Measurements from ENCODE around the gene DHX35.

DHX35 gene

GRCh38 chr20:39070484-39071231, 108.5 kb downstream of the DHX35 start:
- Histone ChIP-seq H3K27me3 (ENCODE audit: insufficient read depth, insufficient read length) (no peaks in the 10 kb centered on the region), H3K4me1 (ENCODE audit: insufficient read depth, insufficient read length) (no peaks in the 10 kb centered on the region), H3K9me3 (ENCODE audit: insufficient read depth, low read length) (peaks cover 9% of the 10 kb centered on the region; the same call in 1 of the 2 replicates), H3K9ac (ENCODE audit: insufficient read length, low read depth) (no peak overlapping the region), H3K4me3 (ENCODE audit: insufficient read length, low read depth) (no peak overlapping the region), H3K36me3 (ENCODE audit: insufficient read depth, insufficient read length, low read length) (no peaks in the 10 kb centered on the region)
- TF ChIP-seq SUZ12 (IDR thresholded peaks at IDR 0.05; ENCODE audit: extremely low read depth, insufficient read depth, insufficient read length), result no peak
- no peak for TF ChIP-seq ZNF274 (IDR thresholded peaks at IDR 0.05; ENCODE audit: low read depth, low read length)
- no peak for TF ChIP-seq YY1 (IDR thresholded peaks at IDR 0.05; ENCODE audit: insufficient read depth, insufficient read length)
- no peak for DNase-seq (ENCODE audit: low read depth, low spot score)

GRCh38 chr20:39072132-39072531, 110.0 kb downstream of the DHX35 start:
- TF ChIP-seq YY1 (IDR thresholded peaks at IDR 0.05; ENCODE audit: insufficient read depth, insufficient read length), result no peak
- TF ChIP-seq SUZ12 (IDR thresholded peaks at IDR 0.05; ENCODE audit: extremely low read depth, insufficient read depth, insufficient read length), result no peak
- no peak for TF ChIP-seq ZNF274 (IDR thresholded peaks at IDR 0.05; ENCODE audit: low read depth, low read length)
- no peak for DNase-seq (ENCODE audit: low read depth, low spot score)
- H3K27me3 ChIP-seq (ENCODE audit: insufficient read depth, insufficient read length), result no peaks in the 10 kb centered on the region

GRCh38 chr20:39072653-39073052, 110.5 kb downstream of the DHX35 start:
- Histone ChIP-seq H3K4me1 (ENCODE audit: insufficient read depth, insufficient read length) (no peaks in the 10 kb centered on the region), H3K9me3 (ENCODE audit: insufficient read depth, low read length) (peaks cover 9% of the 10 kb centered on the region; the same call in 1 of the 2 replicates), H3K9ac (ENCODE audit: insufficient read length, low read depth) (no peak overlapping the region), H3K36me3 (ENCODE audit: insufficient read depth, insufficient read length, low read length) (no peaks in the 10 kb centered on the region), H3K27me3 (ENCODE audit: insufficient read depth, insufficient read length) (no peaks in the 10 kb centered on the region), H3K4me3 (ENCODE audit: insufficient read length, low read depth) (no peak overlapping the region)
- no peak for TF ChIP-seq YY1 (IDR thresholded peaks at IDR 0.05; ENCODE audit: insufficient read depth, insufficient read length)
- no peak for TF ChIP-seq ZNF274 (IDR thresholded peaks at IDR 0.05; ENCODE audit: low read depth, low read length)
- TF ChIP-seq SUZ12 (IDR thresholded peaks at IDR 0.05; ENCODE audit: extremely low read depth, insufficient read depth, insufficient read length), result no peak
- DNase-seq (ENCODE audit: low read depth, low spot score), result no peak

More at GRCh38 chr20:39072132-39072531, 110.0 kb downstream of the DHX35 start:
- no peak overlapping the region for H3K9ac ChIP-seq (ENCODE audit: insufficient read length, low read depth)
- H3K9me3 ChIP-seq (ENCODE audit: insufficient read depth, low read length), result peaks cover 9% of the 10 kb centered on the region; the same call in 1 of the 2 replicates
- no peak overlapping the region for H3K4me3 ChIP-seq (ENCODE audit: insufficient read length, low read depth)
- no peaks in the 10 kb centered on the region for H3K4me1 ChIP-seq (ENCODE audit: insufficient read depth, insufficient read length)
- H3K36me3 ChIP-seq (ENCODE audit: insufficient read depth, insufficient read length, low read length), result no peaks in the 10 kb centered on the region

- no peak for DNase-seq (ENCODE audit: low read depth, low spot score)
- Histone ChIP-seq H3K4me3 (ENCODE audit: insufficient read length, low read depth) (no peak overlapping the region), H3K27me3 (ENCODE audit: insufficient read depth, insufficient read length) (no peaks in the 10 kb centered on the region), H3K9ac (ENCODE audit: insufficient read length, low read depth) (no peak overlapping the region), H3K9me3 (ENCODE audit: insufficient read depth, low read length) (no peaks in the 10 kb centered on the region), H3K36me3 (ENCODE audit: insufficient read depth, insufficient read length, low read length) (no peaks in the 10 kb centered on the region), H3K4me1 (ENCODE audit: insufficient read depth, insufficient read length) (no peaks in the 10 kb centered on the region)
- TF ChIP-seq YY1 (IDR thresholded peaks at IDR 0.05; ENCODE audit: insufficient read depth, insufficient read length), result no peak
- TF ChIP-seq ZNF274 (IDR thresholded peaks at IDR 0.05; ENCODE audit: low read depth, low read length), result no peak
- no peak for TF ChIP-seq SUZ12 (IDR thresholded peaks at IDR 0.05; ENCODE audit: extremely low read depth, insufficient read depth, insufficient read length)
Measured at GRCh38 chr20:39075731-39076130, 113.6 kb downstream of the DHX35 start.

- Histone ChIP-seq H3K36me3 (ENCODE audit: insufficient read depth, insufficient read length, low read length) (no peaks in the 10 kb centered on the region), H3K27me3 (ENCODE audit: insufficient read depth, insufficient read length) (no peaks in the 10 kb centered on the region), H3K4me3 (ENCODE audit: insufficient read length, low read depth) (no peak overlapping the region), H3K9ac (ENCODE audit: insufficient read length, low read depth) (no peak overlapping the region), H3K4me1 (ENCODE audit: insufficient read depth, insufficient read length) (no peaks in the 10 kb centered on the region), H3K9me3 (ENCODE audit: insufficient read depth, low read length) (no peaks in the 10 kb centered on the region)
- no peak for DNase-seq (ENCODE audit: low read depth, low spot score)
- TF ChIP-seq YY1 (IDR thresholded peaks at IDR 0.05; ENCODE audit: insufficient read depth, insufficient read length), result no peak
- no peak for TF ChIP-seq SUZ12 (IDR thresholded peaks at IDR 0.05; ENCODE audit: extremely low read depth, insufficient read depth, insufficient read length)
- no peak for TF ChIP-seq ZNF274 (IDR thresholded peaks at IDR 0.05; ENCODE audit: low read depth, low read length)
Measured at GRCh38 chr20:39076958-39077357, 114.8 kb downstream of the DHX35 start.

- Histone ChIP-seq H3K27me3 (ENCODE audit: insufficient read depth, insufficient read length) (no peaks in the 10 kb centered on the region), H3K36me3 (ENCODE audit: insufficient read depth, insufficient read length, low read length) (no peaks in the 10 kb centered on the region), H3K9ac (ENCODE audit: insufficient read length, low read depth) (no peak overlapping the region), H3K9me3 (ENCODE audit: insufficient read depth, low read length) (no peaks in the 10 kb centered on the region), H3K4me3 (ENCODE audit: insufficient read length, low read depth) (no peak overlapping the region), H3K4me1 (ENCODE audit: insufficient read depth, insufficient read length) (peaks cover 3% of the 10 kb centered on the region)
- DNase-seq (ENCODE audit: low read depth, low spot score), result no peak
- TF ChIP-seq YY1 (IDR thresholded peaks at IDR 0.05; ENCODE audit: insufficient read depth, insufficient read length), result no peak
- TF ChIP-seq ZNF274 (IDR thresholded peaks at IDR 0.05; ENCODE audit: low read depth, low read length), result no peak
- TF ChIP-seq SUZ12 (IDR thresholded peaks at IDR 0.05; ENCODE audit: extremely low read depth, insufficient read depth, insufficient read length), result no peak
Measured at GRCh38 chr20:39080326-39080725, 118.2 kb downstream of the DHX35 start.

- H3K9ac ChIP-seq (ENCODE audit: insufficient read length, low read depth), result no peak overlapping the region
- no peak overlapping the region for H3K4me3 ChIP-seq (ENCODE audit: insufficient read length, low read depth)
- H3K9me3 ChIP-seq (ENCODE audit: insufficient read depth, low read length), result no peaks in the 10 kb centered on the region
- TF ChIP-seq SUZ12 (IDR thresholded peaks at IDR 0.05; ENCODE audit: extremely low read depth, insufficient read depth, insufficient read length) (no peak), YY1 (IDR thresholded peaks at IDR 0.05; ENCODE audit: insufficient read depth, insufficient read length) (no peak), ZNF274 (IDR thresholded peaks at IDR 0.05; ENCODE audit: low read depth, low read length) (no peak)
- peaks cover 3% of the 10 kb centered on the region for H3K4me1 ChIP-seq (ENCODE audit: insufficient read depth, insufficient read length)
- H3K36me3 ChIP-seq (ENCODE audit: insufficient read depth, insufficient read length, low read length), result no peaks in the 10 kb centered on the region
- no peaks in the 10 kb centered on the region for H3K27me3 ChIP-seq (ENCODE audit: insufficient read depth, insufficient read length)
- peak; percentile 77 for DNase-seq (ENCODE audit: low read depth, low spot score)
Measured at GRCh38 chr20:39081255-39081654, 119.1 kb downstream of the DHX35 start.
